Neural progenitor cell (in vitro differentiated cells): ENCODE results near the gene MYLK4. TPM values are rescaled to one million over a fixed set of nuclear protein-coding genes. Genes with fewer than 3 reads are reported as not detected.

Source experiments
- DNase-seq: peaks from one replicate; pipeline ENCODE4 v3.0.0-alpha.2; 2016; ENCODE audit warnings: low spot score
- H2AFZ ChIP-seq: fragments of 200-600 bp; sonication (generic); replicated peaks from 2 replicates; pipeline ENCODE4 v1.6.1; 2016; ENCODE audit warnings: antibody characterized with exemption
- H3F3A ChIP-seq: fragments of 200-600 bp; sonication (generic); 2 replicates; pipeline ENCODE4 v1.6.1; 2016; ENCODE audit warnings: antibody characterized with exemption, low read depth
- H3K27ac ChIP-seq: fragments of 200-600 bp; sonication (generic); 2 replicates; pipeline ENCODE4 v1.5.1; 2016; ENCODE audit warnings: mild to moderate bottlenecking
- H3K27me3 ChIP-seq: fragments of 200-600 bp; sonication (generic); 2 replicates; pipeline ENCODE4 v1.6.1; 2016; ENCODE audit warnings: mild to moderate bottlenecking, moderate library complexity
- H3K36me3 ChIP-seq: fragments of 200-600 bp; sonication (generic); 2 replicates; pipeline ENCODE4 v1.5.1; 2016
- H3K4me1 ChIP-seq: fragments of 200-600 bp; sonication (generic); 2 replicates; pipeline ENCODE4 v1.6.1; 2016; ENCODE audit warnings: mixed run types
- H3K4me2 ChIP-seq: fragments of 200-600 bp; sonication (generic); 2 replicates; pipeline ENCODE4 v1.6.1; 2016
- H3K4me3 ChIP-seq: fragments of 200-600 bp; sonication (generic); 2 replicates; pipeline ENCODE4 v1.5.1; 2016
- H3K79me2 ChIP-seq: fragments of 200-600 bp; sonication (generic); 2 replicates; pipeline ENCODE4 v1.6.1; 2016; ENCODE audit warnings: low read depth
- H3K9ac ChIP-seq: fragments of 200-600 bp; sonication (generic); 2 replicates; pipeline ENCODE4 v1.6.1; 2016
- H3K9me3 ChIP-seq: fragments of 200-600 bp; sonication (generic); 2 replicates; pipeline ENCODE4 v1.5.1; 2016; ENCODE audit warnings: low read depth
- H4K20me1 ChIP-seq: fragments of 200-600 bp; sonication (generic); 2 replicates; pipeline ENCODE4 v1.6.1; 2016; ENCODE audit warnings: low read depth
- H3K27ac Mint-ChIP-seq: 3 replicates; pipeline ENCODE4 v1.8.0; 2021; ENCODE audit warnings: mixed read lengths
- H3K27me3 Mint-ChIP-seq: 2 replicates; pipeline ENCODE4 v1.8.0; 2022; ENCODE audit warnings: low read depth, mild to moderate bottlenecking, inconsistent platforms, moderate library complexity, mixed read lengths; ENCODE audit not compliant: insufficient read depth
- H3K36me3 Mint-ChIP-seq: 3 replicates; pipeline ENCODE4 v1.8.0; 2021; ENCODE audit warnings: mixed read lengths
- H3K4me1 Mint-ChIP-seq: 3 replicates; pipeline ENCODE4 v1.8.0; 2021; ENCODE audit warnings: mixed read lengths
- H3K4me3 Mint-ChIP-seq: 3 replicates; pipeline ENCODE4 v1.8.0; 2021; ENCODE audit warnings: mild to moderate bottlenecking, moderate library complexity, mixed read lengths
- H3K9me3 Mint-ChIP-seq: 3 replicates; pipeline ENCODE4 v1.8.0; 2020; ENCODE audit warnings: mixed read lengths
- CTCF ChIP-seq: fragments of 200-600 bp; sonication (generic); IDR thresholded peaks from 2 replicates; pipeline ENCODE4 v1.5.1; 2017; ENCODE audit warnings: antibody characterized with exemption, mild to moderate bottlenecking
- EZH2 ChIP-seq: fragments of 200-600 bp; sonication (generic); IDR thresholded peaks from 2 replicates; pipeline ENCODE4 v1.6.1; 2017; ENCODE audit warnings: antibody characterized with exemption, mild to moderate bottlenecking, moderate library complexity
- EZH2phosphoT487 ChIP-seq: fragments of 200-600 bp; sonication (generic); IDR thresholded peaks from 2 replicates; pipeline ENCODE4 v1.6.1; 2017; ENCODE audit warnings: antibody characterized with exemption
- total RNA-seq: library from RNA; depleted of rRNA; stranded (reverse); fragments of >200 nt; gene quantifications from 2 replicates; pipeline ENCODE4 v1.2.3, GENCODE V29; 2015; ENCODE audit warnings: low replicate concordance

The MYLK4 gene
- total RNA-seq, 1 donor from 2014 or later: not detected

- peaks cover 28% of the 10 kb centered on the region for H3K4me1 Mint-ChIP-seq
- no peak for DNase-seq
- Histone ChIP-seq H3K36me3 (no peaks in the 10 kb centered on the region), H4K20me1 (no peaks in the 10 kb centered on the region), H3K27ac (no peak overlapping the region), H3K27me3 (no peaks in the 10 kb centered on the region), H3K79me2 (no peaks in the 10 kb centered on the region), H3F3A (no peaks in the 10 kb centered on the region), H3K4me2 (no peak overlapping the region), H2AFZ (no peak overlapping the region), H3K4me1 (no peaks in the 10 kb centered on the region), H3K9me3 (no peaks in the 10 kb centered on the region), H3K4me3 (no peak overlapping the region), H3K9ac (no peak overlapping the region)
- H3K4me3 Mint-ChIP-seq: no peak overlapping the region
- TF ChIP-seq EZH2: no peak
- TF ChIP-seq EZH2phosphoT487: no peak
- TF ChIP-seq CTCF: no peak
- H3K27me3 Mint-ChIP-seq: peaks cover 6% of the 10 kb centered on the region
- H3K36me3 Mint-ChIP-seq: no peaks in the 10 kb centered on the region
- no peak overlapping the region for H3K27ac Mint-ChIP-seq
- H3K9me3 Mint-ChIP-seq: no peaks in the 10 kb centered on the region
Observed at GRCh38 chr6:2732503-2733089, 18.1 kb downstream of the MYLK4 start.

GRCh38 chr6:2731281-2731909, 19.3 kb downstream of the MYLK4 start:
- H3K79me2 ChIP-seq: no peaks in the 10 kb centered on the region
- no peaks in the 10 kb centered on the region for H3K36me3 ChIP-seq
- Mint-ChIP-seq H3K36me3 (no peaks in the 10 kb centered on the region), H3K27me3 (peaks cover under 1% of the 10 kb centered on the region), H3K9me3 (no peaks in the 10 kb centered on the region), H3K27ac (no peak overlapping the region), H3K4me1 (peaks cover 24% of the 10 kb centered on the region), H3K4me3 (no peak overlapping the region)
- no peaks in the 10 kb centered on the region for H3K27me3 ChIP-seq
- H3K27ac ChIP-seq: no peak overlapping the region
- no peak overlapping the region for H3K9ac ChIP-seq
- H3K4me3 ChIP-seq: no peak overlapping the region
- H4K20me1 ChIP-seq: no peaks in the 10 kb centered on the region
- no peaks in the 10 kb centered on the region for H3K4me1 ChIP-seq
- H3K4me2 ChIP-seq: no peak overlapping the region
- no peaks in the 10 kb centered on the region for H3F3A ChIP-seq
- no peak for DNase-seq
- no peaks in the 10 kb centered on the region for H3K9me3 ChIP-seq
- TF ChIP-seq CTCF (no peak), EZH2 (no peak), EZH2phosphoT487 (no peak)
- H2AFZ ChIP-seq: no peak overlapping the region

- no peaks in the 10 kb centered on the region for H3K27me3 Mint-ChIP-seq
- no peak overlapping the region for H3K4me3 Mint-ChIP-seq
- H3K9me3 Mint-ChIP-seq: no peaks in the 10 kb centered on the region
- Histone ChIP-seq H3K9ac (no peak overlapping the region), H2AFZ (no peak overlapping the region), H3K27ac (no peak overlapping the region), H3K9me3 (no peaks in the 10 kb centered on the region), H3F3A (no peaks in the 10 kb centered on the region), H3K36me3 (no peaks in the 10 kb centered on the region), H3K27me3 (no peaks in the 10 kb centered on the region), H4K20me1 (no peaks in the 10 kb centered on the region), H3K4me2 (no peak overlapping the region), H3K79me2 (no peaks in the 10 kb centered on the region), H3K4me1 (no peaks in the 10 kb centered on the region), H3K4me3 (no peak overlapping the region)
- H3K36me3 Mint-ChIP-seq: no peaks in the 10 kb centered on the region
- no peak for TF ChIP-seq EZH2phosphoT487
- TF ChIP-seq CTCF: no peak
- TF ChIP-seq EZH2: no peak
- DNase-seq: no peak
- H3K4me1 Mint-ChIP-seq: peaks cover 20% of the 10 kb centered on the region
- no peak overlapping the region for H3K27ac Mint-ChIP-seq
Observed at GRCh38 chr6:2730353-2731107, 20.2 kb downstream of the MYLK4 start.
